Suprapubic skin (tissue), 4 donors: ENCODE data around the gene EPB41L1. TPM values are rescaled to one million over a fixed set of nuclear protein-coding genes. Genes with fewer than 3 reads are reported as not detected.

ENCODE experiments used
- DNase-seq, 2 donors: peaks; one replicate each; pipeline ENCODE4 v3.0.0-alpha.2; 2019; ENCODE audit warnings: low spot score in 2 of 2
- H3K27ac ChIP-seq: fragments of 200-600 bp; sonication (generic); one replicate; pipeline ENCODE4 v1.5.1; 2019
- H3K27me3 ChIP-seq: fragments of 200-600 bp; sonication (generic); one replicate; pipeline ENCODE4 v1.5.1; 2019
- H3K36me3 ChIP-seq: fragments of 200-600 bp; sonication (generic); one replicate; pipeline ENCODE4 v1.5.1; 2019
- H3K4me1 ChIP-seq: fragments of 200-600 bp; sonication (generic); one replicate; pipeline ENCODE4 v1.5.1; 2019
- H3K4me3 ChIP-seq: fragments of 200-600 bp; sonication (generic); one replicate; pipeline ENCODE4 v1.5.1; 2019; ENCODE audit warnings: mild to moderate bottlenecking
- H3K9me3 ChIP-seq: fragments of 200-600 bp; sonication (generic); one replicate; pipeline ENCODE4 v1.5.1; 2019
- EP300 ChIP-seq: sonication (generic); formaldehyde crosslinking; IDR thresholded peaks from one replicate; pipeline ENCODE4 v1.6.1; 2017; ENCODE audit warnings: antibody characterized with exemption
- POLR2A ChIP-seq, 2 donors: fragments of 450-650 bp; IDR thresholded peaks; one replicate each; pipeline ENCODE4 v1.6.1; 2017; ENCODE audit warnings: antibody characterized with exemption in 2 of 2, mild to moderate bottlenecking in 2 of 2, moderate library complexity in 2 of 2
- POLR2AphosphoS5 ChIP-seq, 3 donors: sonication (generic); formaldehyde crosslinking; IDR thresholded peaks; one replicate each; pipeline ENCODE4 v1.6.1; 2017; ENCODE audit warnings: antibody characterized with exemption in 3 of 3
- WGBS: methylation state at CpG from one replicate; pipeline ENCODE4 v1.1.5; 2018; 5-methylcytosine and 5-hydroxymethylcytosine counted together
- total RNA-seq, 4 donors: library from RNA; depleted of rRNA; stranded (reverse); fragments of >200 nt; gene quantifications; one replicate each; pipeline ENCODE4 v1.1.0, GENCODE V29; 2016
- TF ChIP-seq, protein P1 (sequence below), 2 donors: fragments of 200-600 bp in 1 of 2; fragments of 450-650 bp in 1 of 2; sonication (generic) in 1 of 2; IDR thresholded peaks; one replicate each; pipeline ENCODE4 v1.5.1; 2016 to 2019; ENCODE audit warnings: antibody characterized with exemption in 2 of 2, mild to moderate bottlenecking in 1 of 2, moderate library complexity in 1 of 2

The EPB41L1 gene
- total RNA-seq, 4 donors from 2014 or later = 14.3 to 27.9 (median 21.4) TPM

DNA sequence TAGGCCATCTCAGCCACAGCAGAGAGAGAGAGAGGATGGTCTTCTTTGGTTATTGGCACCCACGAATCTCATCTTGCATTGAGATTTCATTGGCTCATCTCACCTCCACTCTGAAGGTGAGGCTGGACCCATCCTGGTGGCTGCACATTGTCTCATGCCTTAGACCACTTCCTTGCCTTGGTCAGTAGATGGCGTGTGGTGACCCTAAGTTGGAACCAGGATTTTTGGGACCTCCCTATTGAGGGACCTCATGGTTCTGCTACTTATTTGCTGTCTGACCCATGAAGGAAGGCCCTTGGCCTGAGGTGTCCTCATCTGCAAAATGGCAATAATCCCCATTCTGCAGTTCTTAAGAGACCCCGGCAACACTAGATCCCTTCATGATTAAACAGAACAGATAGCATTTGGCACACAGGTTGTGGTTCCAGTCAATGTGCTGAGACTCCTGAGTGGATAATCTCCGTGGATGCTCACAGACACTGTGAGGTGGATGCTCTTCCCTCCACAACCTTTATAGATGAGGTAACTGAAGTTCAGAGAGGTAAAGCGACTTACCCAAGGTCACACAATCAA lies 60.2 kb downstream of the EPB41L1 start:
- peaks cover 42% of the 10 kb centered on the region for H3K36me3 ChIP-seq

DNA sequence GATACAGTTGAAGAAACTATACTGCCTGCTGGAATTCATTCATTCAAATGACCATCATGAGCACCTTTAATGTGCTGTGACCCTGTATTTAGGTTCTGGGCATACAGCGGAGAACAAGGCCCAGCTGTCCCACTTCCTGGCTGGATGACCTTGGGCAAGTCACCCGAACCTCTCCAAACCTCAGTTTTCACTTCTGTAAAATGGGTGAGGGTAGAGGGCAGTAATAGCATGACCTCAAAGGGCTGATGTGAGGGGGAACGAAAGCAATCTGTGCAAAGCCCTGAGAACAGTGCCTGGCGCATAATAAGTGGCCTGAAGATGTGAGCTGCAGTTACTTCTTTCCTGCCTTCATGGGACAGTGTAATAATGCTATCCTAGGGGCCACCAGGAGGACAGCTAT lies 61.2 kb downstream of the EPB41L1 start:
- no peak overlapping the region for H3K4me3 ChIP-seq
- H3K36me3 ChIP-seq = peaks cover 40% of the 10 kb centered on the region
- TF ChIP-seq EP300 (no peak), POLR2A (IDR thresholded peaks at IDR 0.05) (no peak), POLR2AphosphoS5 (IDR thresholded peaks at IDR 0.05) (no peak)
- TF ChIP-seq, protein P1, sequence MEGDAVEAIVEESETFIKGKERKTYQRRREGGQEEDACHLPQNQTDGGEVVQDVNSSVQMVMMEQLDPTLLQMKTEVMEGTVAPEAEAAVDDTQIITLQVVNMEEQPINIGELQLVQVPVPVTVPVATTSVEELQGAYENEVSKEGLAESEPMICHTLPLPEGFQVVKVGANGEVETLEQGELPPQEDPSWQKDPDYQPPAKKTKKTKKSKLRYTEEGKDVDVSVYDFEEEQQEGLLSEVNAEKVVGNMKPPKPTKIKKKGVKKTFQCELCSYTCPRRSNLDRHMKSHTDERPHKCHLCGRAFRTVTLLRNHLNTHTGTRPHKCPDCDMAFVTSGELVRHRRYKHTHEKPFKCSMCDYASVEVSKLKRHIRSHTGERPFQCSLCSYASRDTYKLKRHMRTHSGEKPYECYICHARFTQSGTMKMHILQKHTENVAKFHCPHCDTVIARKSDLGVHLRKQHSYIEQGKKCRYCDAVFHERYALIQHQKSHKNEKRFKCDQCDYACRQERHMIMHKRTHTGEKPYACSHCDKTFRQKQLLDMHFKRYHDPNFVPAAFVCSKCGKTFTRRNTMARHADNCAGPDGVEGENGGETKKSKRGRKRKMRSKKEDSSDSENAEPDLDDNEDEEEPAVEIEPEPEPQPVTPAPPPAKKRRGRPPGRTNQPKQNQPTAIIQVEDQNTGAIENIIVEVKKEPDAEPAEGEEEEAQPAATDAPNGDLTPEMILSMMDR (IDR thresholded peaks at IDR 0.05) = no peak
- H3K27ac ChIP-seq = no peak overlapping the region
- H3K9me3 ChIP-seq = no peaks in the 10 kb centered on the region
- DNase-seq = no peak
- H3K4me1 ChIP-seq = no peaks in the 10 kb centered on the region
- 97% methylated on average over 4 of the region's 4 CpGs for WGBS
- H3K27me3 ChIP-seq = no peaks in the 10 kb centered on the region

More for the DNA sequence above, 60.2 kb downstream of the EPB41L1 start:
- no peaks in the 10 kb centered on the region for H3K4me1 ChIP-seq
- TF ChIP-seq EP300 = no peak
- TF ChIP-seq, protein P1 (IDR thresholded peaks at IDR 0.05) = peak in 1 of 2 donors; percentile 11
- no peaks in the 10 kb centered on the region for H3K9me3 ChIP-seq
- H3K27ac ChIP-seq = no peak overlapping the region
- no peak overlapping the region for H3K4me3 ChIP-seq
- H3K27me3 ChIP-seq = no peaks in the 10 kb centered on the region
- no peak for DNase-seq
- WGBS = 75% methylated on average over 5 of the region's 5 CpGs

- Histone ChIP-seq H3K4me1 (no peaks in the 10 kb centered on the region), H3K36me3 (peaks cover 43% of the 10 kb centered on the region)
- WGBS = 75% methylated on average over 7 of the region's 7 CpGs
These were observed 61.9 kb downstream of the EPB41L1 start for GRCh38 chr20:36216314-36217025.

GRCh38 chr20:36217226-36217625 lies 62.7 kb downstream of the EPB41L1 start:
- TF ChIP-seq EP300 (no peak), POLR2AphosphoS5 (IDR thresholded peaks at IDR 0.05) (no peak), POLR2A (IDR thresholded peaks at IDR 0.05) (no peak)
- TF ChIP-seq, protein P1 (IDR thresholded peaks at IDR 0.05) = no peak
- Histone ChIP-seq H3K4me3 (no peak overlapping the region), H3K9me3 (no peaks in the 10 kb centered on the region), H3K27me3 (no peaks in the 10 kb centered on the region), H3K36me3 (peaks cover 48% of the 10 kb centered on the region), H3K27ac (no peak overlapping the region), H3K4me1 (no peaks in the 10 kb centered on the region)
- 73% methylated on average over 4 of the region's 4 CpGs for WGBS
- DNase-seq = no peak

More at GRCh38 chr20:36216314-36217025, 61.9 kb downstream of the EPB41L1 start:
- no peak for DNase-seq
- H3K27me3 ChIP-seq = no peaks in the 10 kb centered on the region
- H3K4me3 ChIP-seq = no peak overlapping the region
- H3K27ac ChIP-seq = no peak overlapping the region
- TF ChIP-seq POLR2AphosphoS5 (IDR thresholded peaks at IDR 0.05) = no peak
- TF ChIP-seq EP300 = no peak
- no peak for TF ChIP-seq POLR2A (IDR thresholded peaks at IDR 0.05)
- TF ChIP-seq, protein P1 (IDR thresholded peaks at IDR 0.05) = no peak
- H3K9me3 ChIP-seq = no peaks in the 10 kb centered on the region

GRCh38 chr20:36218380-36219064 lies 64.0 kb downstream of the EPB41L1 start:
- peaks cover 39% of the 10 kb centered on the region for H3K36me3 ChIP-seq
- 79% methylated on average over 10 of the region's 16 CpGs for WGBS
- no peak for TF ChIP-seq POLR2AphosphoS5 (IDR thresholded peaks at IDR 0.05)
- TF ChIP-seq, protein P1 (IDR thresholded peaks at IDR 0.05) = no peak
- no peak for TF ChIP-seq POLR2A (IDR thresholded peaks at IDR 0.05)
- TF ChIP-seq EP300 = no peak

More at GRCh38 chr20:36218380-36219064, 64.0 kb downstream of the EPB41L1 start:
- Histone ChIP-seq H3K4me1 (no peaks in the 10 kb centered on the region), H3K4me3 (no peak overlapping the region), H3K27me3 (no peaks in the 10 kb centered on the region), H3K27ac (no peak overlapping the region), H3K9me3 (no peaks in the 10 kb centered on the region)
- DNase-seq = no peak
